Measurements from ENCODE around the gene CLIP4.
"Not testable (repeated sequence)": the region's sequence is repeated elsewhere in the genome, so short reads cannot be mapped to it uniquely, and the experiment has no call there.

CLIP4 gene

GRCh38 chr2:29114946-29115609 lies at the start of gene CLIP4:
TSS of gene CLIP4 (plus strand) at chr2:29115415. CDS start at chr2:29121389, 5,974 bp downstream.
- FAIRE-seq = no peak

GRCh38 chr2:29066271-29066860 lies 48.8 kb upstream of the CLIP4 start:
- no peak for DNase-seq (ENCODE audit: low spot score)
- FAIRE-seq = no peak

More at GRCh38 chr2:29114946-29115609, at the start of gene CLIP4:
- DNase-seq (ENCODE audit: low spot score) = peak; percentile 76

DNA sequence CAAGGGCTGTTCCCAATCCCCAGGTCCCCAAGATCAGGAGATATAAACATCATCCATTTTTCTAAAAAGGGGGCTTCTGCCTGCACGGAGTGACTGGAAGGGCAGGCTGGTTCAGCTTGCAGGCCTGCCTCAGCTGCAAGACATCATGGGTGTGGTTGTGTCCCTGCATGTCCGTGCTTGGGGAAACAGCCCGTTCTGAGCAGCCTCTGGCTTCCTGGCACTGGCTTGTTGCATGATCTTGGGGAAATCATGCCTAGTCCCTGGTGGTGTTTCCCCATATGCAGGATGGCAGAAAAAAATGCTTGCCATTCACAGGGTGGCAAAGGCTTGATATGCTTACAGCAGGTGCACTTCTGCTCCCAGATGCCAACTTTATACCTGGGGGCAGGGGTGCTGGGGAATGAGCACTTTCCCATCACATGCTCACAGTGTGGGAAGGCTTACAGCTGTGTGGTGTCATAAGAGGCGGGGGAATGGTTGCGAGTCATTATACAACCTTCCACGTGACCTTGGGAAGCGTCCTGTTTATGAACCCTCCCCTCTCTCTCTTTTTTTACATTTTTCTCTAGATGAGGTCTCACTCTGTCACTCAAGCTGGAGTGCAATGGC lies 48.1 kb upstream of the CLIP4 start:
- DNase-seq (ENCODE audit: low spot score) (no peak), FAIRE-seq (peak; percentile 50)

DNA sequence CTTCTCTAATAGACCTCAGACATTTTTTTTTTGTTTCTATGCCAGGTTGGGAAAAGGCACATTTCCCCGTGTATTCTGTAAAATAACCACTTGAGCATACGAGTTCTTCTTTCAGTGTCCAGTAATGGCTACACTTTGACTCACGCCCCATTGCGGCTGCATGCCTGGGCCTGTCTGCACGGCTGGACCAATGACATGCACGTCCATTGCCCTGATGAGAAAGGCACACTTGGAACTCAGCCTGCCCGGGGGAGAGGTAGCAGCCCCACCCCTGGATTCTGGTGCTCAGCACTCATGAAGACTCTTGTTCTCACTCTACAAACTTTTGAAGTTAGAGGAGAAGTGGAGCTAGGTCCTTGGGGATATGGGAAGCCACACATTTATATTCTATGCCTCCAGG lies 46.7 kb upstream of the CLIP4 start:
- DNase-seq (ENCODE audit: low spot score) (peak; percentile 49), FAIRE-seq (no peak)

- DNase-seq (ENCODE audit: low spot score) (no peak), FAIRE-seq (no peak)
Measured at GRCh38 chr2:29070526-29070925, 44.7 kb upstream of the CLIP4 start.

- DNase-seq (ENCODE audit: low spot score) (no peak), FAIRE-seq (no peak)
Measured at GRCh38 chr2:29071032-29071975, 43.9 kb upstream of the CLIP4 start.

GRCh38 chr2:29072251-29072650 lies 43.0 kb upstream of the CLIP4 start:
- no peak for DNase-seq (ENCODE audit: low spot score)
- FAIRE-seq = no peak

DNA sequence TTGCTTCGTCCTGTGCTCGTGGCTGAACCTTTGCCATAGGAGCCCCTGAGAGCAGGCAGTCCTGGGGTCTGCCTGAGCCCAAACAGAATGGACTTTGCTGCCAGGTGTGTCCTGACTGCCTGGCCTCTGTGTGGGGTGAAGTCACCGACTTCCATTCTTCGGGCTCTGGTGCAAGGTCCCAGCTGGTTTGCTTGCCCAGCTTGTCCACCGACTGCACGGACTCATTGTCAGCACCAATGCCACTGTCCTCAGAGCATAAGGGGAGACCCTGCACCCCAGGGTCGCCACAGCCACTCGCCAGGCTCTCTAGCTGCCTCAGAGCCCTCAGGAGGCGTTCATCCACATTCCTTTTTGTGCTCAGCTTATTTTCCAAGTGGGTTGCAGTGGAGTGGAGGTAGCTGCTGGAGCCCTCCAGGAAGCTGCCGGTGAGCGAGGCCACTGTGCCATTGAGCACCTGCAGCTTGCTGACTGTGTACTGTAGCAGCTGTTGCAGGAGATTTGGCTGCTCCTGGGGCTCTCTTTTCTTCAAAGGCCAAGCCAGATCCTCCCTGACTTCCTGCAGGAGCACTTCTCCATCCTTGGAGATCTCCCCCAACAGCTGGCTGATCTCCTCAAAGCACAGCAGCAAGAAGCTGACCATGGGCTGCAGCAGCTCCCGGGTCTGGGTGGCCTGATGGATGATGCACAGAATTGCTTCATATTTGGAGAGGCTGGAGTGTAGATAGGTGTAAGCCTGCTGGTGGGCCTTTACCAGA lies 42.1 kb upstream of the CLIP4 start:
- DNase-seq (ENCODE audit: low spot score) (no peak), FAIRE-seq (peak; percentile 48)

DNA sequence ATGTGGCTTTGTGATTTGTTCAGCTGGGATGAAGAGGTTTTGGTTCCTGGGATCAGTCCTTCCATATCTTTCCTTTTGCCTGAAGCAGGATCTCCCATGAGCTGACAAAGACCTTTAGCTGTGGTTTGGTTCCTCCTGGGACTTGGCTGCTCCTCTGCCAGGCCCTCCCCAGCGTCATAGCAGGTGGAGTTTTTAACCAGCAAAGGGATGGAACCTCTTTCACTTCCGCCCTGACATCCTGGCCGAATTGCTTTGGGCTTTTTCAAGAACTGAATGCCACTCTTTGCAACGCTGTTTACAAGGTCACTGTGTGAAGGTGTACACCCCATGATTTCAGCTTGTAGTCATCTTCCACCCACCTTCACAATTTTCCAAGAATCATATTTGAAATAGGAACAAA lies 41.3 kb upstream of the CLIP4 start:
- FAIRE-seq (no peak), DNase-seq (ENCODE audit: low spot score) (no peak)

GRCh38 chr2:29074411-29074810 lies 40.8 kb upstream of the CLIP4 start, which contains the start of gene PCARE:
TSS of gene PCARE (minus strand) at chr2:29074523. CDS start at chr2:29074261, 262 bp downstream.
- no peak for DNase-seq (ENCODE audit: low spot score)
- no peak for FAIRE-seq

GRCh38 chr2:29075894-29076705 lies 39.1 kb upstream of the CLIP4 start:
- FAIRE-seq = peak; percentile 5

GRCh38 chr2:29079887-29080286 lies 35.3 kb upstream of the CLIP4 start:
- FAIRE-seq (no peak), DNase-seq (ENCODE audit: low spot score) (no peak)

More at GRCh38 chr2:29075894-29076705, 39.1 kb upstream of the CLIP4 start:
- DNase-seq (ENCODE audit: low spot score) = no peak

GRCh38 chr2:29080886-29081743 lies 34.1 kb upstream of the CLIP4 start:
- DNase-seq (ENCODE audit: low spot score) (no peak), FAIRE-seq (no peak)

- FAIRE-seq = no peak
- DNase-seq (ENCODE audit: low spot score) = no peak
Measured at GRCh38 chr2:29082804-29083495, 32.3 kb upstream of the CLIP4 start.

DNA sequence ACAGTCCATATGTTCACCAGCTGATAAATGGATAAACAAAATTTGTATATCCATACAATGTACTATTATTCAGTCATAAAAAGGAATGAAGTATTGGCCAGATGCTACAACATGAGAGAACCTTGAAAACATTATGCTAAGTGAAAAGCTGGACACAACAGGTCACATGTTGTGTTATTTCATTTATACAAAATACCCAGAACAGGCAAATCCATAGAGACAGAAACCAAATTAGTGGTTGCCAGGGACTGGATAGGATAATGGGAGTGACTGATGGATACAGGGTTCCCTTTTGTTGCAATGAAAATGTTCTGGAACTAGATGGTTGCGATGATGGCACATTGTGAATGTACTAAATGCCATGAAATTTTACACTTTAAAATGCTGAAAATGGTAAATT lies 30.7 kb upstream of the CLIP4 start:
- FAIRE-seq = no peak
- DNase-seq (ENCODE audit: low spot score) = no peak

GRCh38 chr2:29090311-29090710 lies 24.9 kb upstream of the CLIP4 start:
- DNase-seq (ENCODE audit: low spot score); FAIRE-seq: not testable (repeated sequence)

GRCh38 chr2:29096969-29097368 lies 18.2 kb upstream of the CLIP4 start:
- FAIRE-seq = no peak
- DNase-seq (ENCODE audit: low spot score) = no peak

GRCh38 chr2:29097569-29097968 lies 17.6 kb upstream of the CLIP4 start:
- FAIRE-seq = no peak
- DNase-seq (ENCODE audit: low spot score) = no peak
